ENCODE results near the gene PDE6B. TPM values are rescaled to one million over a fixed set of nuclear protein-coding genes. Genes with fewer than 3 reads are reported as not detected.

The PDE6B gene
- polyA plus RNA-seq, 1 donor from 2014 or later: 3.2 TPM

GRCh38 chr4:680928-681645, 55.7 kb downstream of the PDE6B start:
- Histone ChIP-seq H3K9ac (ENCODE audit: low read length) (no peak overlapping the region), H3F3A (ENCODE audit: insufficient read depth, low read length, poor library complexity, severe bottlenecking) (no peaks in the 10 kb centered on the region), H3K4me2 (ENCODE audit: low read length) (no peak overlapping the region), H2AFZ (ENCODE audit: low read depth, low read length) (no peak overlapping the region), H3K36me3 (ENCODE audit: insufficient read depth, low read length) (no peaks in the 10 kb centered on the region), H4K20me1 (ENCODE audit: insufficient read depth) (no peaks in the 10 kb centered on the region), H3K9me3 (ENCODE audit: low read length) (no peaks in the 10 kb centered on the region), H3K9me2 (ENCODE audit: insufficient read depth, low read length) (no peaks in the 10 kb centered on the region), H3K79me2 (replicated peaks; ENCODE audit: insufficient read depth, low read length) (no peaks in the 10 kb centered on the region), H3K27ac (ENCODE audit: low read length) (no peak overlapping the region), H3K27me3 (ENCODE audit: insufficient read depth, low read depth, low read length) (no peaks in the 10 kb centered on the region), H3K4me3 (ENCODE audit: low read length) (peak overlapping the region; percentile 47)
- TF ChIP-seq TAF1 (IDR thresholded peaks at IDR 0.05; ENCODE audit: low read depth) (no peak), REST (IDR thresholded peaks at IDR 0.05; ENCODE audit: borderline replicate concordance) (no peak), EZH2 (IDR thresholded peaks at IDR 0.05; ENCODE audit: borderline replicate concordance, insufficient read depth, low read length, poor library complexity, severe bottlenecking) (no peak), RAD21 (conservative IDR thresholded peaks at IDR 0.05) (no peak), CTCF (IDR thresholded peaks at IDR 0.05; ENCODE audit: poor library complexity, severe bottlenecking) (no peak), MXI1 (conservative IDR thresholded peaks at IDR 0.05; ENCODE audit: poor library complexity, severe bottlenecking) (no peak), EP300 (conservative IDR thresholded peaks at IDR 0.05; ENCODE audit: poor library complexity, severe bottlenecking) (no peak), SMC3 (conservative IDR thresholded peaks at IDR 0.05; ENCODE audit: poor library complexity) (no peak), POLR2AphosphoS5 (IDR thresholded peaks at IDR 0.05) (no peak)

GRCh38 chr4:681736-682451, 56.5 kb downstream of the PDE6B start:
- no peaks in the 10 kb centered on the region for H3K9me2 ChIP-seq (ENCODE audit: insufficient read depth, low read length)
- no peak overlapping the region for H3K4me3 ChIP-seq (ENCODE audit: low read length)
- no peaks in the 10 kb centered on the region for H3F3A ChIP-seq (ENCODE audit: insufficient read depth, low read length, poor library complexity, severe bottlenecking)
- H3K9me3 ChIP-seq (ENCODE audit: low read length): no peaks in the 10 kb centered on the region
- H3K36me3 ChIP-seq (ENCODE audit: insufficient read depth, low read length): no peaks in the 10 kb centered on the region
- H3K4me2 ChIP-seq (ENCODE audit: low read length): no peak overlapping the region
- no peak overlapping the region for H3K27ac ChIP-seq (ENCODE audit: low read length)
- H4K20me1 ChIP-seq (ENCODE audit: insufficient read depth): no peaks in the 10 kb centered on the region
- TF ChIP-seq POLR2AphosphoS5 (IDR thresholded peaks at IDR 0.05) (no peak), MXI1 (conservative IDR thresholded peaks at IDR 0.05; ENCODE audit: poor library complexity, severe bottlenecking) (no peak), SMC3 (conservative IDR thresholded peaks at IDR 0.05; ENCODE audit: poor library complexity) (no peak), RAD21 (conservative IDR thresholded peaks at IDR 0.05) (no peak), EP300 (conservative IDR thresholded peaks at IDR 0.05; ENCODE audit: poor library complexity, severe bottlenecking) (no peak), EZH2 (IDR thresholded peaks at IDR 0.05; ENCODE audit: borderline replicate concordance, insufficient read depth, low read length, poor library complexity, severe bottlenecking) (no peak), CTCF (IDR thresholded peaks at IDR 0.05; ENCODE audit: poor library complexity, severe bottlenecking) (no peak), REST (IDR thresholded peaks at IDR 0.05; ENCODE audit: borderline replicate concordance) (no peak), TAF1 (IDR thresholded peaks at IDR 0.05; ENCODE audit: low read depth) (no peak)
- no peaks in the 10 kb centered on the region for H3K27me3 ChIP-seq (ENCODE audit: insufficient read depth, low read depth, low read length)
- H3K79me2 ChIP-seq (replicated peaks; ENCODE audit: insufficient read depth, low read length): no peaks in the 10 kb centered on the region
- no peak overlapping the region for H2AFZ ChIP-seq (ENCODE audit: low read depth, low read length)
- no peak overlapping the region for H3K9ac ChIP-seq (ENCODE audit: low read length)
